NCI-H2196 (cell line): ENCODE measurements around the gene PPRC1.

Experiments
- DNase-seq: peaks from one replicate; lab custom pipeline; 2025; ENCODE audit not compliant: unreplicated experiment; lab: John Stamatoyannopoulos, UW

PPRC1 gene

GRCh38 chr10:102146971-102147428, 14.2 kb downstream of the PPRC1 start:
- DNase-seq, result no peak

- no peak for DNase-seq
Measured at GRCh38 chr10:102147561-102147960, 14.7 kb downstream of the PPRC1 start.

- DNase-seq, result no peak
Measured at GRCh38 chr10:102148275-102148674, 15.4 kb downstream of the PPRC1 start.

GRCh38 chr10:102150970-102151773, 18.3 kb downstream of the PPRC1 start:
- no peak for DNase-seq

GRCh38 chr10:102151774-102152544, 19.1 kb downstream of the PPRC1 start, which contains the start of gene NOLC1:
Gene NOLC1, plus strand, starts transcription at chr10:102152389. Its CDS starts 22 bp downstream, at chr10:102152411.
- peak; percentile 89 for DNase-seq

- no peak for DNase-seq
Measured at GRCh38 chr10:102152545-102152890, 19.7 kb downstream of the PPRC1 start.

- DNase-seq, result no peak
Measured at GRCh38 chr10:102153093-102153620, 20.3 kb downstream of the PPRC1 start.

- DNase-seq, result no peak
Measured at GRCh38 chr10:102154466-102155116, 21.8 kb downstream of the PPRC1 start.

- DNase-seq, result peak; percentile 33
Measured at GRCh38 chr10:102157224-102157623, 24.4 kb downstream of the PPRC1 start.

GRCh38 chr10:102159051-102159597, 26.3 kb downstream of the PPRC1 start:
- no peak for DNase-seq

- no peak for DNase-seq
Measured at GRCh38 chr10:102159831-102160230, 27.0 kb downstream of the PPRC1 start.

- no peak for DNase-seq
Measured at GRCh38 chr10:102163342-102163989, 30.6 kb downstream of the PPRC1 start.

GRCh38 chr10:102167861-102168260, 35.0 kb downstream of the PPRC1 start:
- no peak for DNase-seq

GRCh38 chr10:102170602-102171001, 37.8 kb downstream of the PPRC1 start:
- DNase-seq, result no peak

GRCh38 chr10:102172288-102172687, 39.4 kb downstream of the PPRC1 start:
- no peak for DNase-seq

GRCh38 chr10:102175415-102175814, 42.6 kb downstream of the PPRC1 start:
- no peak for DNase-seq

- no peak for DNase-seq
Measured at GRCh38 chr10:102184606-102185005, 51.8 kb downstream of the PPRC1 start.

- no peak for DNase-seq
Measured at GRCh38 chr10:102185272-102185671, 52.4 kb downstream of the PPRC1 start.

- no peak for DNase-seq
Measured at GRCh38 chr10:102185811-102186527, 53.1 kb downstream of the PPRC1 start.
